ENCODE results near the gene TMEM82. TPM values are rescaled to one million over a fixed set of nuclear protein-coding genes. Genes with fewer than 3 reads are reported as not detected.
A peak's percentile ranks its signal among the peaks of the same experiment; 100 is the strongest.

Gene TMEM82
- total RNA-seq, 1 donor from 2014 or later, result not detected

DNA sequence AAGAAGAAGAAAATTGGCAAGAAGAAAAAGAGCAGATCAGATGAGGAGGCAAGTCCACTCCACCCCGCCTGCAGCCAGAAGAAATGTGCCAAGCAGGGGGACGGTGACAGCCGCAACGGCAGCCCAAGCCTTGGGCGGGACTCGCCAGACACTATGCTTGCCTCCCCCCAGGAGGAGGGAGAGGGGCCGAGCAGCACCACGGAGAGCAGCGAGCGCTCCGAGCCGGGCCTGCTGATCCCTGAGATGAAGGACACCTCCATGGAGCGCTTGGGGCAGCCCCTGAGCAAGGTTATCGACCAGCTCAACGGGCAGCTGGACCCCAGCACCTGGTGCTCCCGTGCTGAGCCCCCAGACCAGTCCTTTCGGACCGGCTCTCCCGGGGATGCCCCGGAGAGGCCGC lies 15.3 kb upstream of the TMEM82 start:
- Mint-ChIP-seq H3K9me3 (ENCODE audit: low read depth) (no peaks in the 10 kb centered on the region), H3K4me3 (ENCODE audit: unreplicated experiment) (no peak overlapping the region), H3K27me3 (ENCODE audit: low read depth) (no peaks in the 10 kb centered on the region), H3K4me1 (ENCODE audit: low read depth) (peaks cover 10% of the 10 kb centered on the region), H3K36me3 (ENCODE audit: low read depth) (peaks cover 25% of the 10 kb centered on the region), H3K27ac (ENCODE audit: unreplicated experiment) (no peak overlapping the region)
- TF ChIP-seq, protein P1, sequence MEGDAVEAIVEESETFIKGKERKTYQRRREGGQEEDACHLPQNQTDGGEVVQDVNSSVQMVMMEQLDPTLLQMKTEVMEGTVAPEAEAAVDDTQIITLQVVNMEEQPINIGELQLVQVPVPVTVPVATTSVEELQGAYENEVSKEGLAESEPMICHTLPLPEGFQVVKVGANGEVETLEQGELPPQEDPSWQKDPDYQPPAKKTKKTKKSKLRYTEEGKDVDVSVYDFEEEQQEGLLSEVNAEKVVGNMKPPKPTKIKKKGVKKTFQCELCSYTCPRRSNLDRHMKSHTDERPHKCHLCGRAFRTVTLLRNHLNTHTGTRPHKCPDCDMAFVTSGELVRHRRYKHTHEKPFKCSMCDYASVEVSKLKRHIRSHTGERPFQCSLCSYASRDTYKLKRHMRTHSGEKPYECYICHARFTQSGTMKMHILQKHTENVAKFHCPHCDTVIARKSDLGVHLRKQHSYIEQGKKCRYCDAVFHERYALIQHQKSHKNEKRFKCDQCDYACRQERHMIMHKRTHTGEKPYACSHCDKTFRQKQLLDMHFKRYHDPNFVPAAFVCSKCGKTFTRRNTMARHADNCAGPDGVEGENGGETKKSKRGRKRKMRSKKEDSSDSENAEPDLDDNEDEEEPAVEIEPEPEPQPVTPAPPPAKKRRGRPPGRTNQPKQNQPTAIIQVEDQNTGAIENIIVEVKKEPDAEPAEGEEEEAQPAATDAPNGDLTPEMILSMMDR (IDR thresholded peaks at IDR 0.05), result no peak
- no peak for DNase-seq (ENCODE audit: low spot score)

DNA sequence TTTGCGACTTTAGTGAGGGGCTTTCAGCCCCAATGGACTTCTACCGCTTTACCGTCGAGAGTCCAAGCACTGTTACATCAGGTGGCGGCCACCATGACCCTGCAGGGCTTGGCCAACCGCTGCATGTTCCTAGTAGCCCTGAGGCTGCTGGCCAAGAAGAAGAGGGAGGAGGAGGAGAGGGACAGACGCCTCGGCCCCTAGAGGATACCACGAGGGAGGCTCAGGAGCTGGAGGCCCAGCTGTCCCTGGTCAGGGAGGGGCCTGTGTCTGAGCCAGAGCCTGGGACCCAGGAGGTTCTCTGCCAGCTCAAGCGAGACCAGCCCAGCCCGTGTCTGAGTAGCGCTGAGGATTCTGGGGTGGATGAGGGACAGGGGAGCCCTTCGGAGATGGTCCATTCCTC lies 14.9 kb upstream of the TMEM82 start:
- no peak overlapping the region for H3K4me3 Mint-ChIP-seq (ENCODE audit: unreplicated experiment)
- TF ChIP-seq, protein P1 (IDR thresholded peaks at IDR 0.05), result no peak
- no peaks in the 10 kb centered on the region for H3K9me3 Mint-ChIP-seq (ENCODE audit: low read depth)
- H3K27ac Mint-ChIP-seq (ENCODE audit: unreplicated experiment), result no peak overlapping the region
- H3K36me3 Mint-ChIP-seq (ENCODE audit: low read depth), result peaks cover 27% of the 10 kb centered on the region
- peaks cover 9% of the 10 kb centered on the region for H3K4me1 Mint-ChIP-seq (ENCODE audit: low read depth)
- H3K27me3 Mint-ChIP-seq (ENCODE audit: low read depth), result no peaks in the 10 kb centered on the region
- DNase-seq (ENCODE audit: low spot score), result no peak

DNA sequence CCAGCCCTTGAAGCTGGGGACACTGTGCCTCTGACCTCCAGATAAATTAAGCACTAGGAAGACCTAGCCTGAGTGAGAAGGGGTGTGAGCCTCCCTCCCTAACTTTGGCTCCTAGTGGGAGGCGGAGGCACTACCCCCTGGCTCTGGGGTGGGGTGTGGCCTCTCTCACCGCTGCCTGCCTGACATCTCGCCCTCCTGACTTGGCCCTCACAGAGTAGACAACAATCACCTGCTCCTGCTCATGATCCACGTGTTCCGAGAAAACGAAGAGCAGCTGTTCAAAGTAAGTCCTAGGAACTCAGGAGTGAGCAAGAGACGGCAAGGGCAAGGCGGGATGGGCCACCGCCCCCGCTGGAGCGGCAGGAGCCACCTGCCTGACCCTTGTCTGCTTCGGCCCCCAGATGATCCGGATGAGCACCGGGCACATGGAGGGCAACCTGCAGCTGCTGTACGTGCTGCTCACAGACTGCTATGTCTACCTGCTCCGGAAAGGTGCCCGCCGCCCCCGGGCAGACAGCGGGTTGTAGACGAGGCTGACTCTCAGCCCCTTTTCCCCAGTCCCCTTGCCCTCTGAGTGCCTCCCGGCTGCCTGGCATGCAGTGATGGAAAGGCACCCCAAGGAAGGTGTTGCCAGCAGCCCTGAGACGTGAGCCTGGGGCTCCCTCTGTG lies 14.3 kb upstream of the TMEM82 start:
- TF ChIP-seq, protein P1 (IDR thresholded peaks at IDR 0.05), result no peak
- Mint-ChIP-seq H3K9me3 (ENCODE audit: low read depth) (no peaks in the 10 kb centered on the region), H3K4me1 (ENCODE audit: low read depth) (peaks cover 4% of the 10 kb centered on the region), H3K27ac (ENCODE audit: unreplicated experiment) (no peak overlapping the region), H3K27me3 (ENCODE audit: low read depth) (no peaks in the 10 kb centered on the region), H3K4me3 (ENCODE audit: unreplicated experiment) (no peak overlapping the region), H3K36me3 (ENCODE audit: low read depth) (peaks cover 22% of the 10 kb centered on the region)
- no peak for DNase-seq (ENCODE audit: low spot score)

DNA sequence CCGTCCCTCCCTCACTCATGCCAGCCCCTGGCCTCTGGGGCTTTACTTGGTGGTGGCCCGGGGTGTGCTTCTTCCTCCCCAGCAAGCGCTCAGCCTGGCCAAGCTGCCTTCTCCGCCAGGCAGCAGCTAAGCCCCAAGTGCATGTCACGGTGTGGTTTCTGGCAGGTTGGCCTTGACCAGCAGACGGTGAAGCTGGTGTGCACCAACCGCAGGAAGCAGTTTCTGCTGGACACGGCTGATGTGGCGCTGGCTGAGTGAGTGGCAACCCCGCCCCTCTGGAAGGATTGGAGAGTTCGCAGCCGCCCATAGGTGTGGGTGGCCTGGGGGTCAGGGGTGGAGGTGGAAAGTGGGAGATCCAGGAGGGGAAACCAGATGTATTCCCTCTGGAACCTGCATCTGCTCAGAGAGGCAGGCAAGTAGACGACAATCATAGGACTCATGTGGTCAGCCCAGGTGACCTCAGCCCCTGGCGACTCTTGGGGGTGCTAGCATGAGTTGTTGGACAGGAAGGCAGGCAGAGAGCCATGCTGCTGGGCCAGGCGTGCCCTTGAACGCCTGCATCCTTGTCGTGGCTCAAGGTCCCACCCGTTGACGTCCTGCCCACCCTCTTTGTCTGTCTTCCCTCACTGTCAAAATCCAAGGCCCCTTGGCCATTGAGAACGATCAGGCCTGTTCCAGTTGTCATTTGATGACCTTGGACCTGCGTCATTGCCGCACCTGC lies 13.2 kb upstream of the TMEM82 start:
- no peaks in the 10 kb centered on the region for H3K27me3 Mint-ChIP-seq (ENCODE audit: low read depth)
- DNase-seq (ENCODE audit: low spot score), result no peak
- peaks cover 27% of the 10 kb centered on the region for H3K36me3 Mint-ChIP-seq (ENCODE audit: low read depth)
- H3K4me3 Mint-ChIP-seq (ENCODE audit: unreplicated experiment), result no peak overlapping the region
- H3K9me3 Mint-ChIP-seq (ENCODE audit: low read depth), result no peaks in the 10 kb centered on the region
- TF ChIP-seq, protein P1 (IDR thresholded peaks at IDR 0.05), result no peak
- no peak overlapping the region for H3K27ac Mint-ChIP-seq (ENCODE audit: unreplicated experiment)
- H3K4me1 Mint-ChIP-seq (ENCODE audit: low read depth), result peaks cover 3% of the 10 kb centered on the region

DNA sequence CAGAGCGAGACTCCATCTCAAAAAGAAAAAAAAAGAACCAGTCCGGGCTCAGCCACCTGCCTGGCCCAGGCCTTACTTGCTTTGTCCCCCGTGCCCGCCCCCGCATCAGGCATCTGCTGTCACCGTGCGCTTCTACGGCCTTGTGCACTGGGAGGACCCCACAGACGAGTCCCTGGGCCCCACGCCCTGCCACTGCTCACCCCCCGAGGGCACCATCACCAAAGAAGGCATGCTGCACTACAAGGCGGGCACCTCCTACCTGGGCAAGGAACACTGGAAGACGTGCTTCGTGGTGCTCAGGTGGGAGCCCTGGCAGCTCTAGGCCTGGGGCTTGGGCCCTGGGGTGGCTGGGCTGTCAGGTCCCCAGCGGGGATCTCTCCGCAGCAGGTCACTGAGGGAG lies 11.9 kb upstream of the TMEM82 start:
- H3K36me3 Mint-ChIP-seq (ENCODE audit: low read depth), result peaks cover 25% of the 10 kb centered on the region
- no peak overlapping the region for H3K4me3 Mint-ChIP-seq (ENCODE audit: unreplicated experiment)
- no peaks in the 10 kb centered on the region for H3K4me1 Mint-ChIP-seq (ENCODE audit: low read depth)
- no peaks in the 10 kb centered on the region for H3K9me3 Mint-ChIP-seq (ENCODE audit: low read depth)
- peak; percentile 91 for DNase-seq (ENCODE audit: low spot score)
- H3K27me3 Mint-ChIP-seq (ENCODE audit: low read depth), result no peaks in the 10 kb centered on the region
- TF ChIP-seq, protein P1 (IDR thresholded peaks at IDR 0.05), result no peak
- H3K27ac Mint-ChIP-seq (ENCODE audit: unreplicated experiment), result no peak overlapping the region
